Mucosa of descending colon (tissue), 3 donors: ENCODE measurements around the gene CERS6. TPM values are rescaled to one million over a fixed set of nuclear protein-coding genes. Genes with fewer than 3 reads are reported as not detected.

Experiments used
- ATAC-seq: fragments of 200-7000 bp; cut with Tn5 transposase; one replicate; pipeline ENCODE4 v1.9.1; 2020; ENCODE audit warnings: mild to moderate bottlenecking, moderate library complexity
- DNase-seq, 3 donors: peaks; one replicate each; pipeline ENCODE4 v3.0.0-alpha.2; 2020
- H3K36me3 ChIP-seq: fragments of 200-600 bp; one replicate; pipeline ENCODE4 v1.8.0; 2021; ENCODE audit warnings: low read depth, mild to moderate bottlenecking
- H3K4me1 ChIP-seq: fragments of 200-600 bp; one replicate; pipeline ENCODE4 v1.8.0; 2021; ENCODE audit warnings: low read depth, mild to moderate bottlenecking
- H3K4me3 ChIP-seq: fragments of 200-600 bp; one replicate; pipeline ENCODE4 v1.8.0; 2021; ENCODE audit warnings: mild to moderate bottlenecking
- H3K9me3 ChIP-seq: fragments of 200-600 bp; one replicate; pipeline ENCODE4 v1.8.0; 2021; ENCODE audit warnings: mild to moderate bottlenecking
- intact Hi-C, 2 donors: fragments of 100-400 bp; cut with DNase I in 1 of 2; cut with micrococcal nuclease in 1 of 2; formaldehyde crosslinking; loops; one replicate each; pipeline versions ENCODE4 v1.11.0 to v1.11.1; 2022; cut with DNase I, micrococcal nuclease
- total RNA-seq, 3 donors: library from RNA; stranded (reverse); fragmentation: NEBNext Ultra II Directional in 2 of 3; extraction: Animal tissue kit (Norgen Biotek cat#: 25700) in 2 of 3; gene quantifications; one replicate each; pipeline versions ENCODE4 v1.2.1 to v1.2.4, GENCODE V29; 2021 to 2023
- TF ChIP-seq, protein P1 (sequence below): fragments of 200-600 bp; IDR thresholded peaks from one replicate; pipeline ENCODE4 v1.8.0; 2022; ENCODE audit warnings: antibody characterized with exemption, mild to moderate bottlenecking
- donor health status: DM: no; HTN: no; CAD: no; lungs with moderate emphysema.
- donor health status: DM: no; HTN: no; CAD: no.
- donor health status: DM: no; HTN: yes; CAD: no.

The CERS6 gene
- total RNA-seq, 3 donors from 2014 or later = 27.4 to 67.2 (median 65.0) TPM

DNA sequence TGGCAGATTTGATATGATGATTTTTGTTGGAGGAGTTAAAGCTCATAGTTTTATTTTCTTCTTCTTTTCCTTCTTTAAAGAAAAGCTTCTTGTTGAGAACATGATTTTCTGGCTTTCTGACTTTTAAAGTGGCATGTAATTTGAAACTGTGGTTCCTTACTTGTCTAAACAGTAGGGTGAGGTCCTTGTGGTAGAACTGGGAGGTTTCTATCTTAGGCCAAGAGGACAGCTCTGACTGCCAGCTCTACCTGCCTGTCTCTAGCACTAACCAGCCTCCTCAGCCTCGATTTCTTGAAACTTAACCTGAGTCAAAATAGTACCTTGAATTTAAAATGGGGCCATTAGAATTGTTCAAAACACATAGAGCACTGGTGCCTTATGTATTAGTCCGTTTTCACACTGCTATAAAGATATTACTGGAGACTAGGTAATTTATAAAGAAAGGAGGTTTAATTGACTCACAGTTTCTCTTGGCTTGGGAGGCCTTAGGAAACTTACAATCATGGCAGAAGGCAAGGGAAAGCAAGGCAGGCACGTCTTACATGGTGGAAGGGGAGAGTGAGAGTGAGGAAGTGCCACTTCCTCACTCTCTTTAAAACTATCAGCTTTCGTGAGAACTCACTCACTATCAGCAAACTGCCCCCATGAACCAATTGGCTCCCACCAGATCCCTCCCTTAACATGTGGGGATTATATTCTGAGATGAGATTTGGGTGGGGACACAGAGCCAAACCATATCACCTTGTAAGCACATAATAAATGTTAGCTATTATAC, 119.0 kb downstream of the CERS6 start:
- intact Hi-C loops = no loop called here
- DNase-seq = no peak
- no peaks in the 10 kb centered on the region for H3K36me3 ChIP-seq

DNA sequence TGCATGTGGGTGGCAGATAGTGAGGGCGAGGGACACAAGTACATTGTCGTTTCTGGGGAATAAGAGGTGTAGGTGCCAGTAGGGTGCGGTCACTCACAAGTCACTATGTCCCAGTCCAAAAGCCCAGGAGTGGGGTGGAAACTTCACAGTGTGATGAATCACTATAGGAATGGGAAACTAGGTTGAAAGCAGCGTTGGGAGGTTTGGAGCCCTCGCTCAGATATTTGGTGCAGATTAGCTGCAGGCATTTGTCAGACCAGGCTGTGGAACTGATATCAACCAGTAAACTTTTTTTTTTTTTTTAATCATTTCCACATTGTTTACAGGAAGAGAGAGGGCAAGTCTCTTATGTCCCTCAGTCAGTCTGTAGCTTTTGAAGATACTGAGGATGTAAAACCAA, 121.8 kb downstream of the CERS6 start:
- TF ChIP-seq, protein P1, sequence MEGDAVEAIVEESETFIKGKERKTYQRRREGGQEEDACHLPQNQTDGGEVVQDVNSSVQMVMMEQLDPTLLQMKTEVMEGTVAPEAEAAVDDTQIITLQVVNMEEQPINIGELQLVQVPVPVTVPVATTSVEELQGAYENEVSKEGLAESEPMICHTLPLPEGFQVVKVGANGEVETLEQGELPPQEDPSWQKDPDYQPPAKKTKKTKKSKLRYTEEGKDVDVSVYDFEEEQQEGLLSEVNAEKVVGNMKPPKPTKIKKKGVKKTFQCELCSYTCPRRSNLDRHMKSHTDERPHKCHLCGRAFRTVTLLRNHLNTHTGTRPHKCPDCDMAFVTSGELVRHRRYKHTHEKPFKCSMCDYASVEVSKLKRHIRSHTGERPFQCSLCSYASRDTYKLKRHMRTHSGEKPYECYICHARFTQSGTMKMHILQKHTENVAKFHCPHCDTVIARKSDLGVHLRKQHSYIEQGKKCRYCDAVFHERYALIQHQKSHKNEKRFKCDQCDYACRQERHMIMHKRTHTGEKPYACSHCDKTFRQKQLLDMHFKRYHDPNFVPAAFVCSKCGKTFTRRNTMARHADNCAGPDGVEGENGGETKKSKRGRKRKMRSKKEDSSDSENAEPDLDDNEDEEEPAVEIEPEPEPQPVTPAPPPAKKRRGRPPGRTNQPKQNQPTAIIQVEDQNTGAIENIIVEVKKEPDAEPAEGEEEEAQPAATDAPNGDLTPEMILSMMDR = no peak
- intact Hi-C loops = no loop called here
- H3K4me1 ChIP-seq = no peaks in the 10 kb centered on the region
- H3K36me3 ChIP-seq = no peaks in the 10 kb centered on the region
- H3K9me3 ChIP-seq = no peaks in the 10 kb centered on the region
- no peak overlapping the region for H3K4me3 ChIP-seq
- DNase-seq (no peak), ATAC-seq (peak; percentile 73)

More for the DNA sequence above, 119.0 kb downstream of the CERS6 start:
- no peak overlapping the region for H3K4me3 ChIP-seq
- ATAC-seq = no peak
- H3K4me1 ChIP-seq = no peaks in the 10 kb centered on the region
- no peaks in the 10 kb centered on the region for H3K9me3 ChIP-seq
- TF ChIP-seq, protein P1 = no peak

DNA sequence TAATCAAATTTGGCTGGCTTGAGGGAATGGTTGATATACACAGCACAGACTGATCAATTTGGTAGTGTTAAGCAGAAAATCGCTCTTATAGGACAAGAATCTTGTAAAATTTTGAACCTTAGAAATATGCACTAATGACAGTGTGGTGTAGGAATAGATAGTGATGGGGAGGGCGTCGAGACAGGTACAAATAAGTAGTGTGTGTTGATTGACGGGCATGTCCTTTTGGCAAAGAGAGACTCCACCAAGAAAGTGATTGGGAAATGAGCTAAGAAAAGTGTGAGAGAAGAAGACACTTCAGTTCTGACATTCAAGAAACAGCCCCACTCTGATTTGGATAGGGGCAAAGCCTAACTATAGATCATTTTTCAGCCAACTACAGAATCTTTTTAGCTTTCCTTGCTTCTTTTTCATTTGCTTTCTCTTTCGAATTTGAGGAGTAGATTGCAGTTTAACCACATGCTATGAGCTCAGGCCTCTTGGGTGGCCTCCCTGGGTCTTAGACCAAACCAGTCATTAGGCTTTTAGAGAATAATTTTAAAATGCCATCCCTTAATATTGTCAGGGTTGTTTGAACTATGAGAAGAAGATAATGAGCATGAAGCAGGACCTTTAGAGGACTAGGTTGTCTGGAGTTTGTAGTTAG, 127.1 kb downstream of the CERS6 start:
- H3K36me3 ChIP-seq = no peaks in the 10 kb centered on the region
- TF ChIP-seq, protein P1 = no peak
- H3K4me1 ChIP-seq = peaks cover 4% of the 10 kb centered on the region
- H3K9me3 ChIP-seq = no peaks in the 10 kb centered on the region
- no peak overlapping the region for H3K4me3 ChIP-seq
- ATAC-seq (peak; percentile 67), DNase-seq (no peak)
- intact Hi-C loops = no loop called here

DNA sequence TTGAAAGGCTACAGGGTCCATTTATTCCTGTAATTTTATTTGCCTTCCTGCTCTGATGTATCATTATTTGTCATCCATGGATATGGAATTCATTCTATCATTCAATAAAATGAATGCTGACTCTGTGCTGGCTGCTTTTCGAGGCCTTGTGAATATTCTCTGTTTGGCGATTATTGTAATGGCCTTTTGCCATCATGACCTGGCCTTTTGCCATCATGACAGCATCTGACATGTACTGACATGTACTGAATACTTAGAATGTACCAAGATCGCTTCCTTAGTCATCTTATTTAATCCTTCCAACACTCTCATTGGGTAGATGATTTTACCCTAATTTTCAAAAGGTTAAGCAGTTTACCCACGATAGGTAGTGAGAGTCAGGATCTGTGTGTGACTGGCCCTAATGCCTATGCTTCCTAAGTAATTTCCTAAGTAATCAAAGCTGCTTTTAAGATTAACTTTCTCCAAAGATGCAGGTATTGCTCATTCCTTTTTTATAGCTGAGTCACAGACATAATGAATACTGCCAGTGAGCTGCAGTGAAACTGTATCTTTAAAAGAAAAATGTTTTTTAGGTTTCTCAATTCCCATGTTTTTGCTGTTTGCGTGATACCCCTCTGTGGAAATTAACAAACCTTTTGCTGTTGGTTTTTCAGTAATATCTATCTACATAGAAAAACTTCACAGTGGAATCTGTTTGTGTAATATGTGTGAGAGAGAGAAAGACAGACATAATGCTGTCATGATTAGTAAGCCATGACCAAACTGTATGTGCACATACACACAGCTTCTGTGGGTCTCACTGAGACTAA, 127.8 kb downstream of the CERS6 start:
- ATAC-seq = peak; percentile 53

DNA sequence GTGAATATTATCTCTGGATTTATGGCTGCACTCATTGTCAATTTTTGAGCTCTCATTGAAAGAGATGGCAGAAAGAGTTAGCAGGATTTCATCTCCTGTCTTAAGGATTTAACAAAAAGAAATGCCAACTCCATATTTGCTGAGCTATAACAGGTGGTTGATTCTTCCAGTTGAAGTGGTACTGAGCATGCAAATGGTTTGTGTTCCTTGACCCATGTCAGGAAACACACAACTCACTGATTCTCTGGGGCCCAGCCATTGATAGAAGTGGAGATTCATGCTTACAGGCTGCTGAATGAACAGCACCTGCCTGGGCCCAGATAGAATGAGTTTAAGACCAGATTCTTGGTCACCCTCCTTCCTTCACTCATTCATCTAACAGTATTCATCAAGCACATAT, 128.8 kb downstream of the CERS6 start:
- ATAC-seq (peak; percentile 10), DNase-seq (no peak)
- H3K9me3 ChIP-seq = no peaks in the 10 kb centered on the region
- intact Hi-C loops = no loop called here
- TF ChIP-seq, protein P1 = no peak
- no peaks in the 10 kb centered on the region for H3K36me3 ChIP-seq
- no peak overlapping the region for H3K4me3 ChIP-seq
- H3K4me1 ChIP-seq = peaks cover 4% of the 10 kb centered on the region

More for the DNA sequence above, 127.8 kb downstream of the CERS6 start:
- Histone ChIP-seq H3K9me3 (no peaks in the 10 kb centered on the region), H3K4me1 (peaks cover 4% of the 10 kb centered on the region), H3K36me3 (no peaks in the 10 kb centered on the region), H3K4me3 (no peak overlapping the region)
- DNase-seq = peak in 1 of 3 donors; percentile 39
- intact Hi-C loops = no loop called here
- TF ChIP-seq, protein P1 = no peak
